ENCODE measurements around the gene OXSR1. TPM values are rescaled to one million over a fixed set of nuclear protein-coding genes. Genes with fewer than 3 reads are reported as not detected.

Gene OXSR1
- total RNA-seq, 1 donor from 2014 or later = 80.7 TPM

DNA sequence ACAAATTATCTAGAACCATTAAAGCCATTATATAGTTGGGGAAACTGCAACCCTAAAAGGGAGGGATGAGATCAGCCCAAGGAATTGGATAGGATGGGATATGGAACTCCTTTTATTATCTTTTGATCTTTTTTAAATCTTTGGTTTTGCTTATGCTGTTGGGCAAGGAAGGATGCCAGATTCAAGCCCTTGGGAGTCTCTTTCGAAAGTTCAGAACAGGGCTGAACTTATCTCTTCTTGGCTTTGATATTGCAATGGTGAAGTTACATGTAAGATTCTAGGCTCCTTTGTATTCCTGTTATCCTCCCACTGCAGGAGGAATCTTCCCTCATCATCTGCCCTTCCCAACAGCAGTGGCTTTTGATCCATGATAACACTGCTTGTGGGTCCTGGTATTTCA, 90.3 kb downstream of the OXSR1 start:
- H3K36me3 Mint-ChIP-seq (ENCODE audit: unreplicated experiment) = peaks cover 5% of the 10 kb centered on the region
- TF ChIP-seq, protein P1, sequence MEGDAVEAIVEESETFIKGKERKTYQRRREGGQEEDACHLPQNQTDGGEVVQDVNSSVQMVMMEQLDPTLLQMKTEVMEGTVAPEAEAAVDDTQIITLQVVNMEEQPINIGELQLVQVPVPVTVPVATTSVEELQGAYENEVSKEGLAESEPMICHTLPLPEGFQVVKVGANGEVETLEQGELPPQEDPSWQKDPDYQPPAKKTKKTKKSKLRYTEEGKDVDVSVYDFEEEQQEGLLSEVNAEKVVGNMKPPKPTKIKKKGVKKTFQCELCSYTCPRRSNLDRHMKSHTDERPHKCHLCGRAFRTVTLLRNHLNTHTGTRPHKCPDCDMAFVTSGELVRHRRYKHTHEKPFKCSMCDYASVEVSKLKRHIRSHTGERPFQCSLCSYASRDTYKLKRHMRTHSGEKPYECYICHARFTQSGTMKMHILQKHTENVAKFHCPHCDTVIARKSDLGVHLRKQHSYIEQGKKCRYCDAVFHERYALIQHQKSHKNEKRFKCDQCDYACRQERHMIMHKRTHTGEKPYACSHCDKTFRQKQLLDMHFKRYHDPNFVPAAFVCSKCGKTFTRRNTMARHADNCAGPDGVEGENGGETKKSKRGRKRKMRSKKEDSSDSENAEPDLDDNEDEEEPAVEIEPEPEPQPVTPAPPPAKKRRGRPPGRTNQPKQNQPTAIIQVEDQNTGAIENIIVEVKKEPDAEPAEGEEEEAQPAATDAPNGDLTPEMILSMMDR (IDR thresholded peaks at IDR 0.05; ENCODE audit: partially characterized antibody, unreplicated experiment) = no peak

DNA sequence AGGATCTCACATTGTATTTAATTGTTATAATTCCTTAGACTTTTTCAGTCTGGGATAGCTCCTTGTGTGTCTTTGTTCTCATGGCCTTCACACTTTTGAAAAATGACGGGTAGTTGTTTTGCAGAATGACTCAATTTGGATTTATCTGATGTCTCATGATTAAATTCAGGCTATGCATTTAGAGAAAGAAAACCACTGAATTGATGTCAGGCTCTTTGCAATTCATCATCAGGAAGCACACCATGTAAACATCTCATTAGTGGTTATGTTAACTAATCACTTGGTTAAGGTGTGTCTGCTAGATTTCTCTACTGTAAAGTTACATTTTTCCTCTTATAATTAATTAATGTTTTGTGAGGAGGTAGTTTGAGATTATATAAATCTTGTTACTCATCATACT, 92.2 kb downstream of the OXSR1 start:
- Mint-ChIP-seq H3K4me3 (ENCODE audit: unreplicated experiment) (no peak overlapping the region), H3K27ac (ENCODE audit: unreplicated experiment) (no peak overlapping the region), H3K9me3 (ENCODE audit: unreplicated experiment) (peaks cover 5% of the 10 kb centered on the region), H3K27me3 (ENCODE audit: unreplicated experiment) (peaks cover 2% of the 10 kb centered on the region), H3K4me1 (ENCODE audit: low read depth, unreplicated experiment) (peaks cover 15% of the 10 kb centered on the region), H3K36me3 (ENCODE audit: unreplicated experiment) (peaks cover 6% of the 10 kb centered on the region)
- TF ChIP-seq, protein P1 (IDR thresholded peaks at IDR 0.05; ENCODE audit: partially characterized antibody, unreplicated experiment) = no peak
- no peak for DNase-seq

More for the DNA sequence above, 90.3 kb downstream of the OXSR1 start:
- DNase-seq = no peak
- Mint-ChIP-seq H3K4me3 (ENCODE audit: unreplicated experiment) (no peak overlapping the region), H3K27ac (ENCODE audit: unreplicated experiment) (no peak overlapping the region), H3K4me1 (ENCODE audit: low read depth, unreplicated experiment) (peaks cover 12% of the 10 kb centered on the region), H3K9me3 (ENCODE audit: unreplicated experiment) (peaks cover 5% of the 10 kb centered on the region), H3K27me3 (ENCODE audit: unreplicated experiment) (peaks cover 5% of the 10 kb centered on the region)

DNA sequence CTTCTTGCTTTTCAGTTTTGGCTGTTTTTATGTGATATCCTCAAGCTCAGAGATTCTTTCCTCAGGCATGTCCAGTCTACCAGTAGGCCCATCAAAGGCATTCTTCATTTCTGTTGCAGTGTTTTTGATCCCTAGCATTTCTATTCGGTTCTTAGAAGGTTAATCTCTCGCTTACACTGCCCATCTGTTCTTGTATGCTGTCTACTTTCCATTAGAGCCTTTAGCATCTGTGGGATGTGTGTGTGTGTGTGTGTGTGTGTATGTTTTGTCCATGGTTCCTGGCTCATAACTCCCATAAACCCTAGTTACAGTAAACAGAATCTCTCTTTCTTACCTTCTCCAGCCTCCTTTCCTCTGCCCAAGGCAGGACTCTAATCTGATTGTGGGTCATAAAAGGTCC, 95.1 kb downstream of the OXSR1 start:
- Mint-ChIP-seq H3K36me3 (ENCODE audit: unreplicated experiment) (peaks cover 12% of the 10 kb centered on the region), H3K4me1 (ENCODE audit: low read depth, unreplicated experiment) (peaks cover 31% of the 10 kb centered on the region), H3K27me3 (ENCODE audit: unreplicated experiment) (no peaks in the 10 kb centered on the region), H3K27ac (ENCODE audit: unreplicated experiment) (peak overlapping the region; percentile 67), H3K9me3 (ENCODE audit: unreplicated experiment) (peaks cover 4% of the 10 kb centered on the region), H3K4me3 (ENCODE audit: unreplicated experiment) (no peak overlapping the region)
- TF ChIP-seq, protein P1 (IDR thresholded peaks at IDR 0.05; ENCODE audit: partially characterized antibody, unreplicated experiment) = no peak
- no peak for DNase-seq

DNA sequence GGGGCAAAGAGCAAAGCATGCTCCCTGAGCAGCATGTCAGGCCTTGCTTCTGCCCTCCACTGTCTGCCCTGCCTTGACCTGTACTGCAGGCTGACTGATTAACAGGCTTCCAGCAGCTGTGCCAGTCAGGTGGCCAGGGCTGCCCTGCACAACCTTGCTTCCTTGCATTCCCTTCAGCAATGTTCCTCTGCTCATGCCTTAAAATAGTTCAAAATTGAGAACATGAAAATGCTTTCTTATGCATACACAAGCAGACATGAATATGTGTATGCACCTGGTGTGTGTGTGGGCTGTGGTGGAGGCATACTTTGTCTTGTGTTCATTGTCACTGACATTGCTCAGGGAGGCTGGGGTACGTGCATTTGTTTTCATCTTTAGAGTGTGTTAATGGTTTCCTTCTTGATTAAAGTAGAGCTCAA, 99.0 kb downstream of the OXSR1 start:
- Mint-ChIP-seq H3K27me3 (ENCODE audit: unreplicated experiment) (peaks cover 10% of the 10 kb centered on the region), H3K9me3 (ENCODE audit: unreplicated experiment) (peaks cover 13% of the 10 kb centered on the region), H3K36me3 (ENCODE audit: unreplicated experiment) (peaks cover 18% of the 10 kb centered on the region), H3K4me1 (ENCODE audit: low read depth, unreplicated experiment) (peaks cover 51% of the 10 kb centered on the region), H3K27ac (ENCODE audit: unreplicated experiment) (peak overlapping the region; percentile 15), H3K4me3 (ENCODE audit: unreplicated experiment) (no peak overlapping the region)
- TF ChIP-seq, protein P1 (IDR thresholded peaks at IDR 0.05; ENCODE audit: partially characterized antibody, unreplicated experiment) = no peak
- DNase-seq = no peak

DNA sequence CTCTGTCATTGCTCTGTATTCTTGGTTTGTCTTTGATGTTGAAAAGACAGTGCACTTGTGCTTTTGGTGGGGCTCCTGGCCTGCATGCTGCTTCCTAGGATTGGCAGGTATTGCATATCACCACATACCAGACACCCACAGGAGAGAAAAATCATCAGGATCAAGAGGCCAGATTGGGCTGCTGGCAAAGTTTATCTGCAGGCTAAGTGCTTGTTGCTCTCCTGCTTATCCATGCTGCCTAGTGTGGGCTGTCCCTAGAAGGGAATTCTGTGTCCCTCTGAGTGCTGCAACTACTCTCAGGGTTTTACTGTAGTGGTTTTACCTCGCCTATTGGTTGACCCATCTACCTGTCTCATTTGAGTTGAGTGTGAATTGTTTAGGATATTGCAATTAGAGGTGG, 99.4 kb downstream of the OXSR1 start:
- peak overlapping the region; percentile 41 for H3K27ac Mint-ChIP-seq (ENCODE audit: unreplicated experiment)
- DNase-seq = no peak
- peaks cover 51% of the 10 kb centered on the region for H3K4me1 Mint-ChIP-seq (ENCODE audit: low read depth, unreplicated experiment)
- peaks cover 18% of the 10 kb centered on the region for H3K36me3 Mint-ChIP-seq (ENCODE audit: unreplicated experiment)
- H3K9me3 Mint-ChIP-seq (ENCODE audit: unreplicated experiment) = peaks cover 13% of the 10 kb centered on the region
- no peak overlapping the region for H3K4me3 Mint-ChIP-seq (ENCODE audit: unreplicated experiment)
- TF ChIP-seq, protein P1 (IDR thresholded peaks at IDR 0.05; ENCODE audit: partially characterized antibody, unreplicated experiment) = no peak
- peaks cover 10% of the 10 kb centered on the region for H3K27me3 Mint-ChIP-seq (ENCODE audit: unreplicated experiment)

All from glutamatergic neuron (in vitro differentiated cells).